ENCODE results near the gene SACS.
"Not testable (repeated sequence)": the region's sequence is repeated elsewhere in the genome, so short reads cannot be mapped to it uniquely, and the experiment has no call there.

The SACS gene

DNA sequence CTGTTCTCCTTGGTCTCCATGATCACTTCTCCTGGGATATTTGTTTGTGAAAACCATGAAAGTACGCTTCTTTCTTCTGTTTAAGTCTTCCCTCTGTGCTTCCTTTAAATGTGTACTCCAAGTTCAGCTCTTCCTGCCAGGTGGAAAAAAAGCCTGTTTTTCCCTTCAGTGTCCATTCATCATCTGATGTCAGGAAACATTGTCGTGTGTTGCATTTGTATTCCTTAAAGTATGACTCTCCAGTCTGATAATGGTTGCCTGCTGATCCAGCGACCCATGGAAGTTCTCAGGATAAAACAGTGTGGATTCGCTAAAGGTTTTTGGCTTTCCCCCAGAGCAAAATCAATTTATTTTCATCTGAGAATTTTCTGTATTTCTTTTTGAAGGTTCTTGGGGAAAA, 22.3 kb downstream of the SACS start:
- Mint-ChIP-seq H3K4me1 (peaks cover 2% of the 10 kb centered on the region), H3K9me3 (no peaks in the 10 kb centered on the region)
- ATAC-seq (ENCODE audit: low read depth): no peak

GRCh38 chr13:23408026-23408425, 25.5 kb downstream of the SACS start:
- ATAC-seq (ENCODE audit: low read depth) (no peak), DNase-seq (ENCODE audit: low spot score in 2 of 2) (no peak)
- Mint-ChIP-seq H3K9me3 (peaks cover 1% of the 10 kb centered on the region), H3K36me3 (no peaks in the 10 kb centered on the region), H3K4me1 (peaks cover 2% of the 10 kb centered on the region), H3K27me3 (peaks cover 9% of the 10 kb centered on the region), H3K4me3 (no peak overlapping the region), H3K27ac (no peak overlapping the region)

More for the DNA sequence above, 22.3 kb downstream of the SACS start:
- peaks cover 7% of the 10 kb centered on the region for H3K27me3 Mint-ChIP-seq
- no peak overlapping the region for H3K4me3 Mint-ChIP-seq
- no peaks in the 10 kb centered on the region for H3K36me3 Mint-ChIP-seq
- no peak overlapping the region for H3K27ac Mint-ChIP-seq
- no peak for DNase-seq (ENCODE audit: low spot score in 2 of 2)

DNA sequence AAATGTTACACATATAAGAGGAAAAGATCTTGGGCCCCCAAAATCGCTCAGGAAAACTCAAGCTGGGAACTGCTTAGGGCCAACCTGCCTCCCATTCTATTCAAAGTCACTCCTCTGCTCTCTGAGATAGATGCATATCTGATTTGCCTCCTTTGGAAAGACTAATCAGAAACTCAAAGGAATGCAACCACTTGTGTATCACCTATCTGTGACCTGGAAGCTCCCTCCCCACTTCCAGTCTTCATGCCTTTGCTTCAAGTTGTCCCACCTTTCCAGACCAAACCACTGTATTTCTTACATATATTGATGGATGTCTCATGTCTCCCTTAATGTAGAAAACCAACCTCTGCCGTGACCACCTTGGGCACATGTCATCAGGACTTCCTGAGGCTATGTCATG, 32.3 kb downstream of the SACS start:
- ATAC-seq (ENCODE audit: low read depth); H3K4me1 Mint-ChIP-seq; H3K36me3 Mint-ChIP-seq; H3K27ac Mint-ChIP-seq; DNase-seq (ENCODE audit: low spot score in 2 of 2); H3K27me3 Mint-ChIP-seq; H3K4me3 Mint-ChIP-seq: not testable (repeated sequence)
- peaks cover 11% of the 10 kb centered on the region for H3K9me3 Mint-ChIP-seq

- no peaks in the 10 kb centered on the region for H3K4me1 Mint-ChIP-seq
- H3K4me3 Mint-ChIP-seq: no peak overlapping the region
- no peak overlapping the region for H3K27ac Mint-ChIP-seq
- peaks cover 6% of the 10 kb centered on the region for H3K27me3 Mint-ChIP-seq
- peaks cover 11% of the 10 kb centered on the region for H3K9me3 Mint-ChIP-seq
- H3K36me3 Mint-ChIP-seq: peaks cover 5% of the 10 kb centered on the region
- ATAC-seq (ENCODE audit: low read depth) (no peak), DNase-seq (ENCODE audit: low spot score in 2 of 2) (no peak)
Measured at GRCh38 chr13:23399347-23399746, 34.2 kb downstream of the SACS start.

DNA sequence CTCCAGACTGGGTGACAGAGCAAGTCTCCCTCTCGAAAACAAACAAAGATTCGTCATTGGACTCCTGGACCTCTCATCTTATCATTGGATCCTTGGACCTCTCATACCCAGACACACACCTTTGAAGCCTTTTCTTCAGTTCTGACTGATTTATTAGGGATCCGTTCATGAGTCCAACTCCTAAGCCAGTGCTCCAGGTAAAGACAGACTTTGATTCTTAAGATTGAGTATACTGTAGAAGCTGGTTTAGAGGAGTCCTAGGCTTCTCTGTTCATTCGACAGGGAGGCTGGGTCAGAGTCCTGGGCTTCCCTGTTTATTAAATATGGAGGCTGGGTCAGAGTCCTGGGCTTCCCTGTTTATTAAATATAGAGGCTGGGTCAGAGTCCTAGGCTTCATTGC, 38.7 kb downstream of the SACS start:
- peaks cover 3% of the 10 kb centered on the region for H3K36me3 Mint-ChIP-seq
- peaks cover 9% of the 10 kb centered on the region for H3K27me3 Mint-ChIP-seq
- H3K9me3 Mint-ChIP-seq: peaks cover 8% of the 10 kb centered on the region
- H3K4me3 Mint-ChIP-seq: no peak overlapping the region
- no peaks in the 10 kb centered on the region for H3K4me1 Mint-ChIP-seq
- no peak for ATAC-seq (ENCODE audit: low read depth)
- DNase-seq (ENCODE audit: low spot score in 2 of 2): no peak
- H3K27ac Mint-ChIP-seq: no peak overlapping the region

DNA sequence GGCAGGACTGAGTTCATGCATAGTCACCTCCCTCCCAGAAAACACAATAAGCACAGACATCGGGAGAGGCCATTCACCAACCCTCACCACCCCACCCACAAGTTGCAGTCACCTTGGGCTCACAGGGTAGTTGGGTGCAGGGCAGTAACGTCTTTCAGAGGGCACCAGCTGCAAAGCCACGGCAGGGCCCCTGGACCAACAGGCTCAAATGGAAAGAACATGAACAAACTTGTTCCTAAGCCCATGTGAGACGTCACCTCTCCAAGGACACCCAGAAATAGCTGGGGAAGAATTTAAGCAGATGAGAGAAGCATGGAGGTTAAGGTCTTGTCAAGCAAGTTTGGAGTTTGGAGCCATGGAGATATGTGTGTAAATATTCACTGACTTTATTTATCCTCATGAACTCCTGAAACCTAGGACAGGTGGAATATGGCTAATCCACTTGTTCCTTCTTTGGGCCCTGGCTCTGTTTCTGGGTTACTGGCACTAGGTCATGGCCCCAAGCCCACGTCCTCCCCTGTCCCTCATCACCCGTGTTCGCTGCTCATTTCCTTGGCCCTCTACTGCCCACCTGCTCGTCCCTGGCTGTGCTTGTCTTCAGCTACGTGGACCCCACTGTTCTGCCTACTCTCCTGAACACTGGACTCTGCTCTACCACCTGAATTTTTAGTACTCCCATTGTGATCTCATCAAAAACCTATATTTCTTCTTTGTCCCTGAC, 40.4 kb downstream of the SACS start:
- H3K4me3 Mint-ChIP-seq: no peak overlapping the region
- no peaks in the 10 kb centered on the region for H3K4me1 Mint-ChIP-seq
- DNase-seq (ENCODE audit: low spot score in 2 of 2) (no peak), ATAC-seq (ENCODE audit: low read depth) (no peak)
- no peak overlapping the region for H3K27ac Mint-ChIP-seq
- H3K36me3 Mint-ChIP-seq: no peaks in the 10 kb centered on the region
- peaks cover 5% of the 10 kb centered on the region for H3K27me3 Mint-ChIP-seq
- H3K9me3 Mint-ChIP-seq: no peaks in the 10 kb centered on the region

DNA sequence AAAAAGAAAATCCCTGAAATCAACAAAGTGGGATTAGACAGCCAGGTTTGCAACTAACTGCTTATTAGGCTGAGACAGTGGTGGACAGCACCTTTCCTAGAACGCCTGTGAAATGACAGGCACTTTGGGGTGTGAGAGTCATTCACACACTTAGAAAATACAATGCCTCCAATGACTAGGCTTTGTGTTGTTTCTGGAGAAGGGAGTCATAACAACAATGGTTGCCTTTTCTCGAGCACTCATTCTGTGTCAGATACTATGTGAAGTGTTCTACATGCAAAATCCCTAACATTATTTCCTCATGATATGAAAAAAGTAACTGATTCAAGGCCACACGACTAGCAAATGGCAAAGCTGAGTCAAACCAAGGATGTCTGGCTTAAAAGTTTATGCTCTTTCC, 41.2 kb downstream of the SACS start:
- Mint-ChIP-seq H3K27ac (no peak overlapping the region), H3K9me3 (no peaks in the 10 kb centered on the region), H3K4me3 (no peak overlapping the region), H3K27me3 (peaks cover 5% of the 10 kb centered on the region), H3K36me3 (no peaks in the 10 kb centered on the region), H3K4me1 (no peaks in the 10 kb centered on the region)
- ATAC-seq (ENCODE audit: low read depth) (no peak), DNase-seq (ENCODE audit: low spot score in 2 of 2) (no peak)

DNA sequence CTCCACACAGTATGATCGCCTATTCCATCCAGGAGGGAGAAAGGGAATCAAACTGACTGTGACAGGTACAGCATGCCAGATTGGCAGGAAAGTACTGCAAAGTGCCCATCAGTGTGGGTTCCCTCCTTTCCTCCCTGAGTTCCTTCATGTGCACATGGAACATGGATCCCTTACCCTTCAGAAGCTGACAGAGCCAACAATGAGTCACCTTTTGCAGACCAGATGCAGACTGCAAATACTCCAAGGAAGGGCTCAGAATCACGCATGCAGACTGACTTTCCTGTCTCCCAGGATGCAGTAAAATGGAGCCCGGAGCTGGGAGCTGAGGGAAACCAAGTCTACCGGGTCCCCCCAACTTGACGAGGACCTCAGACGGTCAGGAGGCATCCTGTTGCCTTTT, 41.8 kb downstream of the SACS start:
- Mint-ChIP-seq H3K27me3 (peaks cover 5% of the 10 kb centered on the region), H3K9me3 (no peaks in the 10 kb centered on the region), H3K4me3 (no peak overlapping the region), H3K4me1 (no peaks in the 10 kb centered on the region), H3K36me3 (no peaks in the 10 kb centered on the region), H3K27ac (no peak overlapping the region)
- DNase-seq (ENCODE audit: low spot score in 2 of 2) (no peak), ATAC-seq (ENCODE audit: low read depth) (no peak)

DNA sequence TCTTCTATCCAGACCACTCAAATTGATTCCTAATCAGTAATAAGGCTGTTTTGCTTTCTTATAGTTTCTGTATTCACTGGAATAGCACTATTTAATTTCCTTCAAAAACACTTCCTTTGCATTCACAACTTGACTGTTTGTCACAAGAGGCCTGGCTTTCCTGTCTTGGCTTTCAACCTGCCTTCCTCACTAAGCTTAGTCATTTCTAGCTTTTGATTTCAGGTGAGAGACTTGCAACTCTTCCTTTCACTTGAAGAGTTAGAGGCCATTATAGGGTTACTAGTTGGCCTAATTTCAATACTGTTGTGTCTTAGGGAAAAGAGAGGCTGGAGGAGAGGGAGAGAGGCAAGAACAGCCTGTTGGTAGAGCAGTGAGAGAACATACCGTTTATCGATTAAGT, 47.0 kb downstream of the SACS start:
- Mint-ChIP-seq H3K27ac (peak overlapping the region; percentile 28), H3K36me3 (no peaks in the 10 kb centered on the region), H3K27me3 (peaks cover under 1% of the 10 kb centered on the region), H3K4me3 (no peak overlapping the region), H3K9me3 (no peaks in the 10 kb centered on the region), H3K4me1 (peaks cover 16% of the 10 kb centered on the region)
- ATAC-seq (ENCODE audit: low read depth) (no peak), DNase-seq (ENCODE audit: low spot score in 2 of 2) (no peak)

- no peak overlapping the region for H3K4me3 Mint-ChIP-seq
- H3K36me3 Mint-ChIP-seq: no peaks in the 10 kb centered on the region
- H3K9me3 Mint-ChIP-seq: no peaks in the 10 kb centered on the region
- peak overlapping the region; percentile 28 for H3K27ac Mint-ChIP-seq
- no peak for DNase-seq (ENCODE audit: low spot score in 2 of 2)
- no peak for ATAC-seq (ENCODE audit: low read depth)
- H3K4me1 Mint-ChIP-seq: peaks cover 16% of the 10 kb centered on the region
- no peaks in the 10 kb centered on the region for H3K27me3 Mint-ChIP-seq
Measured at GRCh38 chr13:23385931-23386330, 47.6 kb downstream of the SACS start.

DNA sequence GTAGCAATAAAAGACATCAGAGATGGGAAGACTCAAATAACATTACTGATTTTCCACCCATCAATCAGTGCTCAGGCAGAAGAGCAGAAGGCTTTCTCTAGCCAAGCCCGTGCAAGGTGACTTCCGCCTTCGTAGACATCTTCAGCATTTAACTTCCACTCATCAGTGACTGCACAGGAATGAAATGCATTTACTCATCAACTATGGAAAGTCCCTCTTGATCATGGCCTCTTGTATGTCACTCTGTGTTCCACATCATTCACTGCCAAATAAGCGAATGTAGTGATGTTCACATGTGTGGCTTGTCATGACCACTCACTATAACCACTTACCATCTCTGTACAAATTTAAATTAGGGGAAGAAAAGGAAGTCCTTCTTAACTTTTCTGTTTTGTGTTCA, 49.4 kb downstream of the SACS start:
- no peaks in the 10 kb centered on the region for H3K27me3 Mint-ChIP-seq
- DNase-seq (ENCODE audit: low spot score in 2 of 2) (peak in 1 of 2 donors; percentile 65), ATAC-seq (ENCODE audit: low read depth) (peak; percentile 98)

GRCh38 chr13:23383151-23383550, 50.4 kb downstream of the SACS start:
- ATAC-seq (ENCODE audit: low read depth) (no peak), DNase-seq (ENCODE audit: low spot score in 2 of 2) (no peak)
- Mint-ChIP-seq H3K9me3 (no peaks in the 10 kb centered on the region), H3K4me3 (no peak overlapping the region), H3K27ac (peak overlapping the region; percentile 91), H3K36me3 (no peaks in the 10 kb centered on the region), H3K4me1 (peaks cover 28% of the 10 kb centered on the region), H3K27me3 (no peaks in the 10 kb centered on the region)

More for the DNA sequence above, 49.4 kb downstream of the SACS start:
- peak overlapping the region; percentile 91 for H3K27ac Mint-ChIP-seq
- H3K4me3 Mint-ChIP-seq: peak overlapping the region; percentile 16
- no peaks in the 10 kb centered on the region for H3K9me3 Mint-ChIP-seq
- H3K4me1 Mint-ChIP-seq: peaks cover 25% of the 10 kb centered on the region
- no peaks in the 10 kb centered on the region for H3K36me3 Mint-ChIP-seq

GRCh38 chr13:23381866-23382265, 51.6 kb downstream of the SACS start:
- Mint-ChIP-seq H3K27ac (no peak overlapping the region), H3K9me3 (no peaks in the 10 kb centered on the region), H3K27me3 (no peaks in the 10 kb centered on the region), H3K4me1 (peaks cover 33% of the 10 kb centered on the region), H3K4me3 (no peak overlapping the region), H3K36me3 (no peaks in the 10 kb centered on the region)
- DNase-seq (ENCODE audit: low spot score in 2 of 2) (no peak), ATAC-seq (ENCODE audit: low read depth) (no peak)

- Mint-ChIP-seq H3K36me3 (no peaks in the 10 kb centered on the region), H3K27me3 (no peaks in the 10 kb centered on the region), H3K4me1 (peaks cover 39% of the 10 kb centered on the region), H3K4me3 (no peak overlapping the region), H3K27ac (no peak overlapping the region), H3K9me3 (no peaks in the 10 kb centered on the region)
- ATAC-seq (ENCODE audit: low read depth) (no peak), DNase-seq (ENCODE audit: low spot score in 2 of 2) (no peak)
Measured at GRCh38 chr13:23380534-23380933, 53.0 kb downstream of the SACS start.

DNA sequence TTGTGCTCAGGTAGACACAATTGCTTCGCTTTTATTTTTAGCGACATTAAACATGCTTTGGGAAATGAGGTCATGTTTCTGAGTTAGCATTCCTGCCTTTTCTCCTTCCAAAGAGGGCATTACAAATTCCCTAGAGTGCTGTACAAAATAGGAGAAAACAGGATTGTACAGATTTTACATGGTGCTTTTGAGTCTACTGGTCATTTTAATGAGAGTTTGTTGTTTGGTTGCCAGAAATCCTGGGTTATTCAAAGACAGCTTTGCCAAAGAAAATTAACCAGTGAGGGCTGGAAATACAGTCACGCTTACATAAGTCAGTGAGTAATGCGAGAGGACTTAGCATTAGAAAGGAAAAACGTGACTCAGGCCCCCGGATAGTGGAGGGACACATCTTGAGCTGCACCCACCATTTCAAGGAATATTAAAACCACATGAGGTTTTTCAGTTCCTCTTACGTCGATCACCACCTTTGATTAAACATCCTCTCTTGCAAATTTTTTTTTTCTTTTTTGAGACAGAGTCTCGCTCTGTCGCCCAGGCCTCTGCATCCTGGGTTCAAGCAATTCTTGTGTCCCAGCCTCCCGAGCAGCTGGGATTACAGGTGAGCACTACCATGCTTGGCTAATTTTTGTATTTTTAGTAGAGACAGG, 55.4 kb downstream of the SACS start:
- peak overlapping the region; percentile 6 for H3K4me3 Mint-ChIP-seq
- no peaks in the 10 kb centered on the region for H3K36me3 Mint-ChIP-seq
- peak overlapping the region; percentile 83 for H3K27ac Mint-ChIP-seq
- H3K4me1 Mint-ChIP-seq: peaks cover 24% of the 10 kb centered on the region
- H3K9me3 Mint-ChIP-seq: no peaks in the 10 kb centered on the region
- H3K27me3 Mint-ChIP-seq: no peaks in the 10 kb centered on the region
- DNase-seq (ENCODE audit: low spot score in 2 of 2) (peak; percentile 29 to 53), ATAC-seq (ENCODE audit: low read depth) (peak; percentile 40)

Measured in memory B cell (primary cell).